ENCODE data around the gene CIB1.
"Not testable (repeated sequence)": the region's sequence is repeated elsewhere in the genome, so short reads cannot be mapped to it uniquely, and the experiment has no call there.

Gene CIB1

DNA sequence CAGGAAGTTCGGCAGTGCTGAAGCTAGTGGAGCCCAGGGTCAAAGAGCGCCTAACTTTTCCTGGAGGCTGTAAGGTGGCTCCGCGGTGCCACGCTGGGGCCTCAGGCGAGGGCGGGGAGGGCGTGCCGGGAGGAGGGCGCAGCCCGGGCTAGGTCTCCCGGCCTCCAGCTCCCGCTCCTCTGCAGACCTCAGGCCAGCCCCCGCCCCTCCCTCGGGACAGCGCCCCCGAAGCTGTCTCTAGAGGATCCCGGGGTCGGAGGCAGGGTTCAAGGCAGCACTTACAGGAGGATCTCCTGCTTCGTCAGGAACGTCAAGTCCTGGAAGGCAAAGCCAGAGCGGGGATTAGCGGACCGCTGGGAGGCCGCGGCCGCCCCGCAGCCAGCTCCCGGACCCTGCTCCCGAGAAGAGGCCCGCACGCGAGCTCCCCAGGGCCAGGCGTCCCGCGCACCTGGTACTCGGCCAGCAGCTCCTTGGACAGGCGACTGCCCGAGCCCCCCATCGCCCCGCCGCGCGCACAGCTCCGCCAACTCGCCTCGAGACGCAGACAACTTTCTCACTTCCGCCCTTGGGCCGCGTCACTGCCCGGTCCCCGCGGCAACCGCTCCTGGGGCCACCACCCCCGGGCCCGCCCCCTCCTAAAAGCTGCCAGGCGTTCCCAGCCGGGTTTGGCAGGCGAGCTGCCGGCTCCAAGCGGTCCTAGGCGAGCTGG is at the start of gene CIB1:
CIB1 (minus strand) TSS at position 555 of the 709 bp plus-strand sequence; CDS start at position 499, 56 bp downstream.
- Histone ChIP-seq H3K27ac (peak within 1 kb of the TSS; percentile 93 to 94), H3K4me3 (peak within 1 kb of the TSS; percentile 88)
- peak; percentile 98 for DNase-seq (ENCODE audit: low spot score)
- TF ChIP-seq, protein P1, sequence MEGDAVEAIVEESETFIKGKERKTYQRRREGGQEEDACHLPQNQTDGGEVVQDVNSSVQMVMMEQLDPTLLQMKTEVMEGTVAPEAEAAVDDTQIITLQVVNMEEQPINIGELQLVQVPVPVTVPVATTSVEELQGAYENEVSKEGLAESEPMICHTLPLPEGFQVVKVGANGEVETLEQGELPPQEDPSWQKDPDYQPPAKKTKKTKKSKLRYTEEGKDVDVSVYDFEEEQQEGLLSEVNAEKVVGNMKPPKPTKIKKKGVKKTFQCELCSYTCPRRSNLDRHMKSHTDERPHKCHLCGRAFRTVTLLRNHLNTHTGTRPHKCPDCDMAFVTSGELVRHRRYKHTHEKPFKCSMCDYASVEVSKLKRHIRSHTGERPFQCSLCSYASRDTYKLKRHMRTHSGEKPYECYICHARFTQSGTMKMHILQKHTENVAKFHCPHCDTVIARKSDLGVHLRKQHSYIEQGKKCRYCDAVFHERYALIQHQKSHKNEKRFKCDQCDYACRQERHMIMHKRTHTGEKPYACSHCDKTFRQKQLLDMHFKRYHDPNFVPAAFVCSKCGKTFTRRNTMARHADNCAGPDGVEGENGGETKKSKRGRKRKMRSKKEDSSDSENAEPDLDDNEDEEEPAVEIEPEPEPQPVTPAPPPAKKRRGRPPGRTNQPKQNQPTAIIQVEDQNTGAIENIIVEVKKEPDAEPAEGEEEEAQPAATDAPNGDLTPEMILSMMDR (IDR thresholded peaks at IDR 0.05), result peak; percentile 4

DNA sequence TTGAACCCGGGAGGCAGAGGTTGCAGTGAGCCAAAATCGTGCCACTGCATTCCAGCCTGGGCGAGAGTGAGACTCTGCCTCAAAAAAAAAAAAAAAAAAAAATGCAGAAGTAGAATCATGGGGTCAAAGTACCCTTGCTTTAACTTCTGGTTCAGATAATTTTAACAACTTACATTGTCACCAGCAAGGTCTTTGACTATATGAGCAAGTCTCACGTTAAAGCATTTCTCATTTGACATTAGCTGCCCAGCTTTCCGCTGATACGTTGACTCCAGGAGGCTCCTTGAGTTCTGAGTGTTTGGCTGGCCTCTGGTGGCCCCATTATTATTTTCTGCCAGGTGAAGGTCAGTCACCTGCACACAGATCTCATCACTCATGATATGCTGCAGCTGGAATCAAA is 47.9 kb upstream of the CIB1 start:
- not testable (repeated sequence) for H3K4me3 ChIP-seq

DNA sequence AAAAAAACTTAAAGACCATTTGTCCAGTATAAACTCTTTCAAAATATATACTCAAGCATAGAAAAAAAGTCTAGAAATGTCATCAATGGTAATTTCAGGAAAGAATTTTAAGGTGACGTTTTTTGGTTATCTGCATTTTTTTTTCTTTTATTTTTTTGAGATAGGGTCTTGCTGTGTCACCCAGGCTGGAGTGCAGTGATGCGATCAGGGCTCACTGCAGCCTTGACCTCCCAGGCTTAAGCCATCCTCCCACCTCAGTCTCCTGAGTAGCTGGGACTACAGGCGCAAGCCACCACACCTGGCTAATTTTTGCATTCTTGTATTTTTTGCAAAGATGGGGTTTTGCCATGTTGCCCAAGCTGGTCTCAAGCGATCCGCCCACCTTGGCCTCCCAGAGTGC is 47.0 kb upstream of the CIB1 start:
- not testable (repeated sequence) for H3K27ac ChIP-seq; DNase-seq (ENCODE audit: low spot score); H3K4me3 ChIP-seq

More for the DNA sequence above, 47.9 kb upstream of the CIB1 start:
- not testable (repeated sequence) for H3K27ac ChIP-seq; DNase-seq (ENCODE audit: low spot score)

DNA sequence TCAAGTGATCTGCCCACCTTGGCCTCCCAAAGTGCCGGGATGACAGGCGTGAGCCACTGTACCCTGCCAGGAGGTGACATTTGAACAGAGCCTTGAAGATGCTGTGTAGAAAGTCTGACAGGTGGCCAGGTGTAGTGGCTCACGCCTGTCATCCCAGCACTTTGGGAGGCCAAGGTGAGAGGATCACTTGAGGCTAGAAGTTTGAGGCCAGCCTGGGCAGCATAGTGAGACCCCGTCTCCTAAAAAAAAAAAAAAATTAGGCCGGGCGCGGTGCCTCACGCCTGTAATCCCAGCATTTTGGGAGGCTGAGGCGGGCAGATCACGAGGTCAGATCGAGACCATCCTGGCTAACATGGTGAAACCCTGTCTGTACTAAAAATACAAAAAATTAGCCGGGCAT is 44.7 kb upstream of the CIB1 start:
- not testable (repeated sequence) for DNase-seq (ENCODE audit: low spot score); H3K4me3 ChIP-seq; H3K27ac ChIP-seq

DNA sequence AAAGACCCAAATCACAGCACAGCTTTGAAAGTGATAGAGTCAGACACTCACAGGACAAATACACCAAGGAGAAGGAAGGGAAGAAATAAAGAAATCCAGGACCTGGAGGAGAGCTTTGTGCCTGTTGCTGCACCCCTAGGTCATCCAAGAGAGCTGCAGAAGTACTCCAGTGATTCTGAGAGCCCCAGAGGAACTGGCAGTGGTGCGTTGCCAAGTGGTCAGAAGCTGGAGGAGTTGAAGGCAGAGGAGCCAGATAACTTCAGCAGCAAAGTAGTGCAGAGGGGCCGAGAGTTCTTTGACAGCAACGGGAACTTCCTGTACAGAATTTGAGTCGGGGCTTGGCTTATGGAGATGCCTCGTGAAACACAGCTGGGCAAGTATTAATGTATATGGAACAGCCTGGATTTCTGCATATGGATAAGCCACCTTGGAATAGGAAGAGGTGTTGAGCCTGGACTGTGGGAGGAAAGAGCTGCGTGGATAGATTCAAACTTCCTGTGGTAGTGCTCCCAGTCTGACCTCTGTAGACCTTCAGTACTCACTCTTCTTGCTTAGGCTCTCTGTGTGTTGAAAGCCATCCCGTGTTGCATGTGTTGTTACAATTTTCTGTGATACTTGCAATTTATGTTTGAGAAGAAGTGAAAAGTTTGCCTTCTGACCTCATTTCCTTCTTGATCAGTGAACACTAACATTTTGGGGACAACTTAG is 37.9 kb upstream of the CIB1 start:
- TF ChIP-seq, protein P1 (IDR thresholded peaks at IDR 0.05), result no peak
- Histone ChIP-seq H3K4me3 (no peak overlapping the region), H3K27ac (peak overlapping the region in 1 of 2 donors; percentile 4)
- DNase-seq (ENCODE audit: low spot score), result no peak

DNA sequence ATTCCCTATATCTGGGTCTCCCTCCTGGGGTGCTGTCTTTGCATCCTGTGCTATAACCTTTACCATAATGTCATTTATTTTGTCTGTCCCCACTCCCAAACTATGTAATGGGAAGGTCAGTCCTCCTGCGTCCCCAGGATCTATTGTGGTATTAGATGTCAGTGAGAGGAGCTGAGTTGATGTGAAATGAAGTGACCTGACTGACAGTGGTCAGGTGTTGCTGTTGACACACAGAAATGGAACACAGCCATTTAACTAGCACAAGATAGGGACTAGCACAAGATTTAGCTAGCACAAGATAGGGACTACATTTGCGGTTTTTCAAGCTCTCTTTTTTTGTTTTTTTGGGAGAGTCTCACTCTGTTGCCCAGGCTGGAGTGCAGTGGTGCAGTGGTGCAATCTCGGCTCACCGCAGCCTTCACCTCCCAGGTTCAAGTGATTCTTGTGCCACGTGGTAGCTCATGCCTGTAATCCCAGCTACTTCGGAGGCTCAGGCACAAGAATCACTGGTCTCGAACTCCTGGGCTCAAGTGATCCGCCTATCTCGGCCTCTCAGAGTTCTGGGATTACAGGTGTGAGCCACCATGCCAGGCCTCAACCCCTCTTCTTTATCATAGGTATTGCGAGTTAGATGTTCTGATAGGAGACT is 36.9 kb upstream of the CIB1 start:
- DNase-seq (ENCODE audit: low spot score), result no peak
- Histone ChIP-seq H3K27ac (no peak overlapping the region), H3K4me3 (peak overlapping the region; percentile 5)
- TF ChIP-seq, protein P1 (IDR thresholded peaks at IDR 0.05), result no peak

DNA sequence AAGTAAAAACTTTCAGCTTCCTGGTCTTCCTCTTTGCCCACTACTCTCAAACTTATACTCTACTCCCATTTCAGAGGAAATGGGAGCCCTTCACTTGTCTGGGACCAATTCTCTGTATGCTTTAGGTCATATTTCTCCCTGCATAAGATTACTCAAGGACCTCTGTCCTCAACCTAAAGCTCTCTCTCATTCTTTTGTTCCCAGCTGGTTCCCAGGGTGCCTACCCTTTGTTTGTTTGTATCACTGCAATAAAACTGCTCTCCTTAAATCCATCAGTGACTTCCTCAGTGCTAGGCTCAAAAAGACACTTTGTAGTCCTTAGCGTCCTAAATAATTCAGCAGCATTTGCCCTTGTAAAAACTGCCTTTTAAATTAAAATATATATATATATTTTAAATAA is 34.7 kb upstream of the CIB1 start:
- H3K4me3 ChIP-seq, result peak overlapping the region; percentile 81
- DNase-seq (ENCODE audit: low spot score), result no peak
- no peak overlapping the region for H3K27ac ChIP-seq
- TF ChIP-seq, protein P1 (IDR thresholded peaks at IDR 0.05), result no peak

DNA sequence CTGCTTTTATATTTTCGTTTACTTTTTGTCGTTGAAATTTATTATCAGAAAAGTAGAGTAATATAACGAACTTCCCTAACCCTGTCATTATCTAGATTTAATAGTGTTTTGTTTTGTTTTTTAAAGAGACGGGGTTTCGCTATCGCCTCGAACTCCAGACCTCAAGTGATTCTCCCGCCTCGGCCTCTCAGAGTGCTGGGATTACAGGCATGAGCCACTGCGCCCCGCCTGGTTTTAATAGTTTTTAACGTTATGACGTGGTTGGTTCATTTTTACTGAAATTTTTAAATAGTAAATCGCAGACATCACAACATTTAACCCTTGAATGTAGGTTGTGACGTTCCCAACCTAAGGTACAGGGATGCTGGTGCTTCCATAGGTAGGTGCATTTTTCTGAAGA is 32.7 kb upstream of the CIB1 start:
- TF ChIP-seq, protein P1 (IDR thresholded peaks at IDR 0.05), result no peak
- H3K27ac ChIP-seq, result peak overlapping the region; percentile 91 to 92
- DNase-seq (ENCODE audit: low spot score), result no peak
- H3K4me3 ChIP-seq, result peak overlapping the region; percentile 81

Data from coronary artery (tissue), 2 donors.